GM23338 (cell line): Measurements from ENCODE around the gene LRMDA.

Experiments
- CREB1 ChIP-seq: fragments of 250-450 bp; sonication (Bioruptor Pico); IDR thresholded peaks from 2 replicates; pipeline ENCODE4 v1.5.0; 2020; ENCODE audit warnings: low read depth, mild to moderate bottlenecking, moderate library complexity
- CTCF ChIP-seq, 2 experiments: fragments of 200-600 bp in 1 of 2; sonication (generic) in 1 of 2; conservative IDR thresholded peaks; 2 replicates each; pipeline versions ENCODE4 v1.5.1 to v1.6.1; 2016 to 2017; ENCODE audit warnings: antibody characterized with exemption in 2 of 2, low read depth in 2 of 2, mild to moderate bottlenecking in 2 of 2, moderate library complexity in 1 of 2
- ETS1 ChIP-seq: IDR thresholded peaks from 2 replicates; pipeline ENCODE4 v1.6.1; 2016; ENCODE audit warnings: antibody characterized with exemption
- EZH2 ChIP-seq: fragments of 200-600 bp; sonication (generic); IDR thresholded peaks from one replicate; pipeline ENCODE4 v1.8.0; 2017; ENCODE audit warnings: antibody characterized with exemption, mild to moderate bottlenecking, low read depth; ENCODE audit not compliant: unreplicated experiment
- EZH2phosphoT487 ChIP-seq: fragments of 200-600 bp; sonication (generic); IDR thresholded peaks from one replicate; pipeline ENCODE4 v1.8.1; 2018; ENCODE audit warnings: antibody characterized with exemption; ENCODE audit not compliant: unreplicated experiment
- JUNB ChIP-seq: IDR thresholded peaks from one replicate; pipeline ENCODE4 v1.6.1; 2016; ENCODE audit warnings: antibody characterized with exemption; ENCODE audit not compliant: unreplicated experiment
- POLR2AphosphoS5 ChIP-seq: IDR thresholded peaks from 2 replicates; pipeline ENCODE4 v1.6.1; 2016; ENCODE audit warnings: antibody characterized with exemption, low read depth
- REST ChIP-seq: IDR thresholded peaks from one replicate; pipeline ENCODE4 v1.6.1; 2018; ENCODE audit warnings: antibody characterized with exemption; ENCODE audit not compliant: unreplicated experiment
- STAT1 ChIP-seq: IDR thresholded peaks from one replicate; pipeline ENCODE4 v1.6.1; 2016; ENCODE audit warnings: antibody characterized with exemption; ENCODE audit not compliant: unreplicated experiment
- ZNF331 ChIP-seq: fragments of 250-450 bp; sonication (Bioruptor Pico); IDR thresholded peaks from 2 replicates; pipeline ENCODE4 v1.5.0; 2020; ENCODE audit warnings: low read depth, mild to moderate bottlenecking, moderate library complexity

GRCh38 chr10:76068856-76069255, 637.4 kb downstream of the LRMDA start:
- no peak for TF ChIP-seq CTCF (conservative IDR thresholded peaks at IDR 0.05; ENCODE audit: low read depth in 2 of 2)
- TF ChIP-seq REST = no peak
- TF ChIP-seq CREB1 (CRISPR knock-in tag) = no peak
- TF ChIP-seq EZH2 = no peak
- no peak for TF ChIP-seq POLR2AphosphoS5
- no peak for TF ChIP-seq EZH2phosphoT487
- TF ChIP-seq ZNF331 (CRISPR knock-in tag) = no peak
- TF ChIP-seq STAT1 = no peak
- TF ChIP-seq JUNB = no peak
- no peak for TF ChIP-seq ETS1
